ENCODE data around the gene CCDC170.

The CCDC170 gene

GRCh38 chr6:151499551-151499950 lies 5.7 kb downstream of the CCDC170 start:
- Histone ChIP-seq H3K4me3 (ENCODE audit: low read depth in 1 of 2, low read length in 2 of 2) (no peak overlapping the region), H3K79me2 (ENCODE audit: insufficient read depth, low read length) (no peaks in the 10 kb centered on the region), H2AFZ (ENCODE audit: low read depth, low read length) (no peak overlapping the region), H3K4me1 (ENCODE audit: insufficient read depth, low read length) (no peaks in the 10 kb centered on the region), H3K36me3 (ENCODE audit: insufficient read depth, low read length) (no peaks in the 10 kb centered on the region), H3K4me2 (ENCODE audit: insufficient read depth, low read length) (no peak overlapping the region), H3K9ac (ENCODE audit: low read depth, low read length) (no peak overlapping the region), H4K20me1 (ENCODE audit: insufficient read depth, low read length) (no peaks in the 10 kb centered on the region), H3K27ac (ENCODE audit: low read length) (no peak overlapping the region), H3K9me3 (ENCODE audit: insufficient read depth, low read length, severe bottlenecking) (no peaks in the 10 kb centered on the region), H3K27me3 (ENCODE audit: insufficient read depth, low read length, poor library complexity) (no peaks in the 10 kb centered on the region)
- TF ChIP-seq CTCF (IDR thresholded peaks at IDR 0.05; ENCODE audit: borderline replicate concordance, extremely low read depth, low read length, poor library complexity, severe bottlenecking) (no peak), EZH2 (IDR thresholded peaks at IDR 0.05; ENCODE audit: borderline replicate concordance, low read depth, low read length, severe bottlenecking) (no peak)
- no peak for DNase-seq
- no peak for ATAC-seq (ENCODE audit: insufficient read depth, low read depth)

- Histone ChIP-seq H4K20me1 (ENCODE audit: insufficient read depth, low read length) (no peaks in the 10 kb centered on the region), H3K4me1 (ENCODE audit: insufficient read depth, low read length) (no peaks in the 10 kb centered on the region), H3K9me3 (ENCODE audit: insufficient read depth, low read length, severe bottlenecking) (no peaks in the 10 kb centered on the region), H3K4me2 (ENCODE audit: insufficient read depth, low read length) (no peak overlapping the region), H3K79me2 (ENCODE audit: insufficient read depth, low read length) (no peaks in the 10 kb centered on the region), H3K4me3 (ENCODE audit: low read depth in 1 of 2, low read length in 2 of 2) (no peak overlapping the region), H3K27ac (ENCODE audit: low read length) (no peak overlapping the region), H3K27me3 (ENCODE audit: insufficient read depth, low read length, poor library complexity) (no peaks in the 10 kb centered on the region), H3K36me3 (ENCODE audit: insufficient read depth, low read length) (no peaks in the 10 kb centered on the region), H2AFZ (ENCODE audit: low read depth, low read length) (no peak overlapping the region), H3K9ac (ENCODE audit: low read depth, low read length) (no peak overlapping the region)
- DNase-seq (no peak), ATAC-seq (ENCODE audit: insufficient read depth, low read depth) (no peak)
- TF ChIP-seq CTCF (IDR thresholded peaks at IDR 0.05; ENCODE audit: borderline replicate concordance, extremely low read depth, low read length, poor library complexity, severe bottlenecking) (no peak), EZH2 (IDR thresholded peaks at IDR 0.05; ENCODE audit: borderline replicate concordance, low read depth, low read length, severe bottlenecking) (no peak)
Measured at GRCh38 chr6:151501511-151502136, 7.8 kb downstream of the CCDC170 start.

- no peaks in the 10 kb centered on the region for H3K79me2 ChIP-seq (ENCODE audit: insufficient read depth, low read length)
- H3K36me3 ChIP-seq (ENCODE audit: insufficient read depth, low read length), result no peaks in the 10 kb centered on the region
- no peak overlapping the region for H3K4me2 ChIP-seq (ENCODE audit: insufficient read depth, low read length)
- H2AFZ ChIP-seq (ENCODE audit: low read depth, low read length), result no peak overlapping the region
- DNase-seq, result no peak
- H3K4me3 ChIP-seq (ENCODE audit: low read depth in 1 of 2, low read length in 2 of 2), result no peak overlapping the region
- no peaks in the 10 kb centered on the region for H3K27me3 ChIP-seq (ENCODE audit: insufficient read depth, low read length, poor library complexity)
- H3K9me3 ChIP-seq (ENCODE audit: insufficient read depth, low read length, severe bottlenecking), result no peaks in the 10 kb centered on the region
- TF ChIP-seq EZH2 (IDR thresholded peaks at IDR 0.05; ENCODE audit: borderline replicate concordance, low read depth, low read length, severe bottlenecking), result no peak
- no peak for TF ChIP-seq CTCF (IDR thresholded peaks at IDR 0.05; ENCODE audit: borderline replicate concordance, extremely low read depth, low read length, poor library complexity, severe bottlenecking)
- no peak for ATAC-seq (ENCODE audit: insufficient read depth, low read depth)
- no peaks in the 10 kb centered on the region for H3K4me1 ChIP-seq (ENCODE audit: insufficient read depth, low read length)
- H3K9ac ChIP-seq (ENCODE audit: low read depth, low read length), result no peak overlapping the region
- no peaks in the 10 kb centered on the region for H4K20me1 ChIP-seq (ENCODE audit: insufficient read depth, low read length)
- H3K27ac ChIP-seq (ENCODE audit: low read length), result no peak overlapping the region
Measured at GRCh38 chr6:151502499-151502898, 8.7 kb downstream of the CCDC170 start.
